CD4-positive, alpha-beta T cell (primary cell): ENCODE results near the gene ADGRG1. TPM values are rescaled to one million over a fixed set of nuclear protein-coding genes. Genes with fewer than 3 reads are reported as not detected.

Source experiments
- ATAC-seq: fragments of 200-7000 bp; cut with Tn5 transposase; one replicate; pipeline ENCODE4 v1.10.0; 2022; ENCODE audit warnings: mild to moderate bottlenecking; ENCODE audit not compliant: poor library complexity
- CTCF ChIA-PET: fragments of 350-600 bp; sonication (Branson Sonifier 250); formaldehyde crosslinking; loops from one replicate; lab custom pipeline; 2021; ENCODE audit warnings: antibody characterized with exemption, inconsistent platforms; lab: Charles Lee
- POLR2A ChIA-PET: fragments of 350-600 bp; sonication (Branson Sonifier 250); formaldehyde crosslinking; loops from one replicate; lab custom pipeline; 2021; ENCODE audit warnings: antibody characterized with exemption, inconsistent platforms; lab: Charles Lee
- DNase-seq, 14 experiments: peaks; one replicate each; pipeline ENCODE4 v3.0.0-alpha.2; 2013 to 2020; ENCODE audit warnings: mixed read lengths in 2 of 14
- H3K27ac ChIP-seq, 2 donors: one replicate each; pipeline versions ENCODE4 v1.5.1 to v1.7.0; 2013; ENCODE audit warnings: low read length in 2 of 2, low read depth in 1 of 2, mild to moderate bottlenecking in 1 of 2
- H3K27me3 ChIP-seq, 2 experiments: 1 replicate in 1 of 2; 2 replicates in 1 of 2; pipeline versions ENCODE4 v1.6.1 to v1.7.0; 2013; ENCODE audit warnings: low read length in 2 of 2, control low read depth in 1 of 2, mild to moderate bottlenecking in 1 of 2, moderate library complexity in 1 of 2; ENCODE audit not compliant: insufficient read depth in 2 of 2, control insufficient read depth in 1 of 2
- H3K36me3 ChIP-seq: one replicate; pipeline ENCODE4 v1.6.1; 2013; ENCODE audit warnings: low read length, control low read depth; ENCODE audit not compliant: insufficient read depth
- H3K4me1 ChIP-seq: one replicate; pipeline ENCODE4 v1.6.1; 2013; ENCODE audit warnings: low read length, control low read depth; ENCODE audit not compliant: insufficient read depth
- H3K4me3 ChIP-seq: one replicate; pipeline ENCODE4 v1.5.1; 2013; ENCODE audit warnings: mild to moderate bottlenecking, low read length, moderate library complexity
- H3K9me3 ChIP-seq, 2 experiments: 1 replicate in 1 of 2; 2 replicates in 1 of 2; pipeline versions ENCODE4 v1.6.1 to v1.7.0; 2013; ENCODE audit warnings: low read length in 2 of 2, mild to moderate bottlenecking in 2 of 2, control low read depth in 1 of 2, moderate library complexity in 1 of 2; ENCODE audit not compliant: control insufficient read depth in 1 of 2, insufficient read depth in 1 of 2
- H3K27ac Mint-ChIP-seq: one replicate; pipeline ENCODE4 v1.8.0; 2020; ENCODE audit warnings: mixed read lengths
- H3K27me3 Mint-ChIP-seq: one replicate; pipeline ENCODE4 v1.8.0; 2021; ENCODE audit warnings: mixed read lengths
- H3K36me3 Mint-ChIP-seq: one replicate; pipeline ENCODE4 v1.8.0; 2021; ENCODE audit warnings: low read depth, mixed read lengths
- H3K4me1 Mint-ChIP-seq: one replicate; pipeline ENCODE4 v1.8.0; 2021; ENCODE audit warnings: low read depth, mixed read lengths
- H3K4me3 Mint-ChIP-seq: one replicate; pipeline ENCODE4 v1.8.0; 2020; ENCODE audit warnings: mild to moderate bottlenecking, mixed read lengths
- H3K9me3 Mint-ChIP-seq: one replicate; pipeline ENCODE4 v1.8.0; 2020; ENCODE audit warnings: mixed read lengths
- intact Hi-C, 2 experiments: fragments of 100-400 bp; cut with DNase I in 1 of 2; cut with micrococcal nuclease in 1 of 2; formaldehyde crosslinking; loops; one replicate each; pipeline versions ENCODE4 v1.15.1 to v1.9.0; 2023 to 2025; cut with DNase I, micrococcal nuclease
- total RNA-seq, 174 experiments: library from RNA in 2 of 174; stranded (reverse) in 2 of 174; gene quantifications; one replicate each; pipeline ENCODE4 v1.2.3 and lab custom pipeline; 2021 to 2026
- TF ChIP-seq, protein P1 (sequence below): fragments of 200-600 bp; IDR thresholded peaks from one replicate; pipeline ENCODE4 v1.8.0; 2022; ENCODE audit warnings: antibody characterized with exemption, mild to moderate bottlenecking

Gene ADGRG1
- total RNA-seq, 2 experiments from 2014 or later: 1.8 to 2.3 TPM

DNA sequence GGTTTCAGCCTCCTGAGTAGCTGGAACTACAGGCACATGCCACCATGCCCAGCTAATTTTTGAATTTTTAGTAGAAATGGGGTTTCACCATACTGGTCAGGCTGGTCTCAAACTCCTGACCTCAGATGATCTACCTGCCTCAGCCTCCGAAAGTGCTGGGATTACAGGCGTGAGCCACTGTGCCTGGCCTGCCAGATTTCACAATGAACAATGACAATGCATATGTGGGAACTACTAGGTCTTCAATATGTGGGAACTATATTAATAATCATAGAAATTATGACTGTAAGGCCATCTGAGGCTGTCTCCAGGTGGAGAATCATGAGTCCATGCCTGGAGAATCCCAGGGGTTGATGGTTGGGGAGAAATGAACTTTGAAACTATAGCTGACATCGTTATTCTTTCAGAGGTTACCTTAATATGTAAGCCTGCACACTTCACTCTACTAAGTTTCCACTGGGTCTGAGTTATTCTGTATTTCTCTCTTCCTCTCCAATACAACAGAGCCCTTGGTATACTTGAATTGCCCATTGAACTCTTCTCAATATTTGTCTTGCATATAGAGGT is 59.0 kb downstream of the ADGRG1 start:
- peaks cover 12% of the 10 kb centered on the region for H3K4me1 Mint-ChIP-seq

DNA sequence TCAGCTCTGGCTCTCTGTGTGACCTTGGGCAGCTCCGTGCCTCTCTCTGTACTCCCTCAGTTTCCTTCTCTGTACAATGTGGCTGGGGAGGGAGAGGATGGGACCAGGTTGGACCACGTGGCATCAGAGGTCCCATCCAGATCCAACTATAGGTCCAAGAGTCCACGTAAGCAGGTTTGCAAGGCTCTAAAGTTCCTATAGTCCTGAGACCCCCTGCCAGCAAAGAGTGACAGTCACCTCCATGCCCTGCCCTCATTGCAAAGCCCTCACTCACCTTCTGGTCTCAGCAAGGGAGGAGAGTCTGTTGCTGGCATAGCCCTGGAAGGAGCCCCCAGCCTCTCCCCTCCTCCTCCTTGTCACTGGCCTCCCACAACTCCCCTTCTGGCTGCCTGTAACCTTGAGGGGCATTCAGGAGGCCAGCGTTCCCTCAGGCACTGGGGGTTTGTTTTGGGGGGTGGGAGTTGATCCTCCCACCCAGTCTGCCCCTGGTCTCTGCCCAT is 60.1 kb downstream of the ADGRG1 start:
- intact Hi-C loops: no loop called here
- Histone ChIP-seq H3K9me3 (no peaks in the 10 kb centered on the region), H3K27me3 (no peaks in the 10 kb centered on the region), H3K36me3 (no peaks in the 10 kb centered on the region), H3K27ac (no peak overlapping the region), H3K4me3 (no peak overlapping the region), H3K4me1 (peaks cover 17% of the 10 kb centered on the region)
- ATAC-seq (no peak), DNase-seq (no peak)
- peak overlapping the region; percentile 19 for H3K27ac Mint-ChIP-seq
- H3K36me3 Mint-ChIP-seq: no peaks in the 10 kb centered on the region
- H3K4me3 Mint-ChIP-seq: no peak overlapping the region
- TF ChIP-seq, protein P1, sequence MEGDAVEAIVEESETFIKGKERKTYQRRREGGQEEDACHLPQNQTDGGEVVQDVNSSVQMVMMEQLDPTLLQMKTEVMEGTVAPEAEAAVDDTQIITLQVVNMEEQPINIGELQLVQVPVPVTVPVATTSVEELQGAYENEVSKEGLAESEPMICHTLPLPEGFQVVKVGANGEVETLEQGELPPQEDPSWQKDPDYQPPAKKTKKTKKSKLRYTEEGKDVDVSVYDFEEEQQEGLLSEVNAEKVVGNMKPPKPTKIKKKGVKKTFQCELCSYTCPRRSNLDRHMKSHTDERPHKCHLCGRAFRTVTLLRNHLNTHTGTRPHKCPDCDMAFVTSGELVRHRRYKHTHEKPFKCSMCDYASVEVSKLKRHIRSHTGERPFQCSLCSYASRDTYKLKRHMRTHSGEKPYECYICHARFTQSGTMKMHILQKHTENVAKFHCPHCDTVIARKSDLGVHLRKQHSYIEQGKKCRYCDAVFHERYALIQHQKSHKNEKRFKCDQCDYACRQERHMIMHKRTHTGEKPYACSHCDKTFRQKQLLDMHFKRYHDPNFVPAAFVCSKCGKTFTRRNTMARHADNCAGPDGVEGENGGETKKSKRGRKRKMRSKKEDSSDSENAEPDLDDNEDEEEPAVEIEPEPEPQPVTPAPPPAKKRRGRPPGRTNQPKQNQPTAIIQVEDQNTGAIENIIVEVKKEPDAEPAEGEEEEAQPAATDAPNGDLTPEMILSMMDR: no peak
- POLR2A ChIA-PET: no interaction called here
- H3K9me3 Mint-ChIP-seq: no peaks in the 10 kb centered on the region
- no peaks in the 10 kb centered on the region for H3K27me3 Mint-ChIP-seq
- H3K4me1 Mint-ChIP-seq: peaks cover 12% of the 10 kb centered on the region
- CTCF ChIA-PET: no interaction called here

More for the DNA sequence above, 59.0 kb downstream of the ADGRG1 start:
- peak overlapping the region; percentile 19 for H3K27ac Mint-ChIP-seq
- no peaks in the 10 kb centered on the region for H3K36me3 Mint-ChIP-seq
- CTCF ChIA-PET: no interaction called here
- TF ChIP-seq, protein P1: no peak
- ATAC-seq (no peak), DNase-seq (no peak)
- Histone ChIP-seq H3K27ac (no peak overlapping the region), H3K27me3 (no peaks in the 10 kb centered on the region), H3K4me1 (peaks cover 17% of the 10 kb centered on the region), H3K4me3 (no peak overlapping the region), H3K36me3 (no peaks in the 10 kb centered on the region), H3K9me3 (no peaks in the 10 kb centered on the region)
- no peaks in the 10 kb centered on the region for H3K9me3 Mint-ChIP-seq
- intact Hi-C loops: no loop called here
- no peaks in the 10 kb centered on the region for H3K27me3 Mint-ChIP-seq
- POLR2A ChIA-PET: no interaction called here
- H3K4me3 Mint-ChIP-seq: no peak overlapping the region

DNA sequence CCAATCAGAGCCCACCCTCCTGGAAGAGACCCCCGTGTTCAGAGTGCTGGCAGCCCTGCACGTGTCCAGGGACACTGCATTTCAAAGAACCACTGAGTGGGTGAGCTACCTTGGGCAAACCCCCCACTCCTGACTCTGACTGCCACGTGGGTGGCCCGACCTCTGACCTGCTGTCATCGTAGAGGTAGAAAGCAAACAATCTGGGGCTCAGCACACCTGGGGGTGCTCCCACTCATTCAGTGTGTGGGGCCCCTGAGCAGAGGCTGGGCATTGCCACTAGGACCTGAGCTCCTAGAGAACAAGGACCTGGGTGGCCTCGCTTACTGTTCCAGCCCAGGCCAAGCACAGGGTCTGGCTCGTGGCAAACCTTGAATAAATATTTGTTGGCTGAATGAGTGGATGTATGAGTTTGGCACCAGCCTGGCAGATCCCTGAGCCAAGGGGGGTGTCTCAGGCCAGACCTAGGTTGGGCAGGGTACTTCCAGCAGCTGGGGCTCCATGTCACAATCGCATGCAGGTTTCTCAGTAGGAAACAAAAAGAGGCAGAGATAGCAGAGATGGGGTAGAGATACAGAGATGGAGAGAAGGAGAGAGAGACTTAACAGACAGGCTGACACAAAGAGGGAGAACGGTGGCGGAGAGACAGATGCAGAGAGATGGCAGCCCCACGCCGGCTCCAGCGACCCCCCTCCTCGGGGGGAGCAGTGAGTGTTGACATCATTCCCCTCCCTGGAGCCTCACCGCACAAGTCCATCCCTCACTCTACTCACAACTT is 60.7 kb downstream of the ADGRG1 start:
- DNase-seq (no peak), ATAC-seq (no peak)
- Mint-ChIP-seq H3K36me3 (no peaks in the 10 kb centered on the region), H3K27me3 (no peaks in the 10 kb centered on the region), H3K4me1 (peaks cover 12% of the 10 kb centered on the region), H3K4me3 (no peak overlapping the region), H3K27ac (peak overlapping the region; percentile 85), H3K9me3 (no peaks in the 10 kb centered on the region)
- Histone ChIP-seq H3K36me3 (no peaks in the 10 kb centered on the region), H3K4me3 (peak overlapping the region; percentile 4), H3K4me1 (peaks cover 17% of the 10 kb centered on the region), H3K9me3 (no peaks in the 10 kb centered on the region), H3K27ac (no peak overlapping the region), H3K27me3 (no peaks in the 10 kb centered on the region)
- TF ChIP-seq, protein P1: no peak
- ChIA-PET CTCF (no interaction called here), POLR2A (interaction anchor here (1.0 to 1.4 kb wide), 2 partner anchors 46 to 296 kb away, joined by 3 read pairs; no protein-coding TSS in a partner anchor)
- intact Hi-C loops: no loop called here
